ENCODE measurements around the gene SIK3. TPM values are rescaled to one million over a fixed set of nuclear protein-coding genes. Genes with fewer than 3 reads are reported as not detected.
"Not testable (repeated sequence)": the region's sequence is repeated elsewhere in the genome, so short reads cannot be mapped to it uniquely, and the experiment has no call there.

Gene SIK3
- total RNA-seq, 1 donor from 2014 or later, result 19.5 TPM

DNA sequence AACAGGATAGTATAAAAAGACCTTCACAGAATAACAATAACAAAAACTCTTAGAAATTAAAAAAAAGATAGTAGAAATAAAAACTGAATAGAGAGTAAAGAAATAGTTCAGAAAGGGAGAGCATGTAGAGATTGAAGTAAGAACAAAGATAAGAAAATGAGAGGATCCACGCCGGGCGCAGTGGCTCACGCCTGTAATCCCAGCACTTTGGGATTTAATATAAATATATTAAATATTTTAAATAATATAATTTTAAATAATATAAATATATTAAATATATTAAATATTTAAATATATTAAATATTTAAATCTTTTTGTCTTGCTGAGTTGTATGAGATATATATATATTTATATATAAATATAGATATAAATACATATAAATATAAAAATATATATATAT, 286.1 kb downstream of the SIK3 start:
- no peaks in the 10 kb centered on the region for H3K27me3 Mint-ChIP-seq (ENCODE audit: low read depth)
- H3K36me3 Mint-ChIP-seq (ENCODE audit: low read depth), result no peaks in the 10 kb centered on the region
- DNase-seq (ENCODE audit: low spot score), result no peak
- no peaks in the 10 kb centered on the region for H3K4me1 Mint-ChIP-seq (ENCODE audit: low read depth)
- TF ChIP-seq, protein P1, sequence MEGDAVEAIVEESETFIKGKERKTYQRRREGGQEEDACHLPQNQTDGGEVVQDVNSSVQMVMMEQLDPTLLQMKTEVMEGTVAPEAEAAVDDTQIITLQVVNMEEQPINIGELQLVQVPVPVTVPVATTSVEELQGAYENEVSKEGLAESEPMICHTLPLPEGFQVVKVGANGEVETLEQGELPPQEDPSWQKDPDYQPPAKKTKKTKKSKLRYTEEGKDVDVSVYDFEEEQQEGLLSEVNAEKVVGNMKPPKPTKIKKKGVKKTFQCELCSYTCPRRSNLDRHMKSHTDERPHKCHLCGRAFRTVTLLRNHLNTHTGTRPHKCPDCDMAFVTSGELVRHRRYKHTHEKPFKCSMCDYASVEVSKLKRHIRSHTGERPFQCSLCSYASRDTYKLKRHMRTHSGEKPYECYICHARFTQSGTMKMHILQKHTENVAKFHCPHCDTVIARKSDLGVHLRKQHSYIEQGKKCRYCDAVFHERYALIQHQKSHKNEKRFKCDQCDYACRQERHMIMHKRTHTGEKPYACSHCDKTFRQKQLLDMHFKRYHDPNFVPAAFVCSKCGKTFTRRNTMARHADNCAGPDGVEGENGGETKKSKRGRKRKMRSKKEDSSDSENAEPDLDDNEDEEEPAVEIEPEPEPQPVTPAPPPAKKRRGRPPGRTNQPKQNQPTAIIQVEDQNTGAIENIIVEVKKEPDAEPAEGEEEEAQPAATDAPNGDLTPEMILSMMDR (IDR thresholded peaks at IDR 0.05), result no peak
- peaks cover 3% of the 10 kb centered on the region for H3K9me3 Mint-ChIP-seq (ENCODE audit: low read depth)
- H3K4me3 Mint-ChIP-seq (ENCODE audit: unreplicated experiment), result no peak overlapping the region
- no peak overlapping the region for H3K27ac Mint-ChIP-seq (ENCODE audit: unreplicated experiment)

DNA sequence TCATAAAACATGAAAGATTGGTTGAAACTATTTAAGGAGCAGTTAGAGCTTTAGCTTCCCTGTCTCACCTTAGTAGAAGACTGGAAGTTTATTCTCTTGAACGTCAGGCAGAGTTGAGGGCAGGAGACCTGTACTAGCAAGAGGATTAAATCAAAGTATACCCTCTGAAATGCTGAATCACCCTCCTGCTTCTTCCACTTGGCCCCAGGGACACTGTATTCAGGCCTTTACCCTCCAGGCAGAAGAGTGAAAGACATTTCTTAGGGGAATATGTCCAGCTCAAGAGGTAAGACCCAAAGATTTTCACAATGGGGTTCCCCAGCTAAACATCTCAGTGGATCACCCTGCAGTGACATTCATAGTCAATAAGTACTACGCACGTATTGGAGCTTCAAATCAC, 287.0 kb downstream of the SIK3 start:
- H3K36me3 Mint-ChIP-seq (ENCODE audit: low read depth), result no peaks in the 10 kb centered on the region
- no peak overlapping the region for H3K27ac Mint-ChIP-seq (ENCODE audit: unreplicated experiment)
- H3K4me1 Mint-ChIP-seq (ENCODE audit: low read depth), result no peaks in the 10 kb centered on the region
- no peak overlapping the region for H3K4me3 Mint-ChIP-seq (ENCODE audit: unreplicated experiment)
- no peaks in the 10 kb centered on the region for H3K27me3 Mint-ChIP-seq (ENCODE audit: low read depth)
- H3K9me3 Mint-ChIP-seq (ENCODE audit: low read depth), result peaks cover 3% of the 10 kb centered on the region
- TF ChIP-seq, protein P1 (IDR thresholded peaks at IDR 0.05), result no peak
- DNase-seq (ENCODE audit: low spot score), result no peak

DNA sequence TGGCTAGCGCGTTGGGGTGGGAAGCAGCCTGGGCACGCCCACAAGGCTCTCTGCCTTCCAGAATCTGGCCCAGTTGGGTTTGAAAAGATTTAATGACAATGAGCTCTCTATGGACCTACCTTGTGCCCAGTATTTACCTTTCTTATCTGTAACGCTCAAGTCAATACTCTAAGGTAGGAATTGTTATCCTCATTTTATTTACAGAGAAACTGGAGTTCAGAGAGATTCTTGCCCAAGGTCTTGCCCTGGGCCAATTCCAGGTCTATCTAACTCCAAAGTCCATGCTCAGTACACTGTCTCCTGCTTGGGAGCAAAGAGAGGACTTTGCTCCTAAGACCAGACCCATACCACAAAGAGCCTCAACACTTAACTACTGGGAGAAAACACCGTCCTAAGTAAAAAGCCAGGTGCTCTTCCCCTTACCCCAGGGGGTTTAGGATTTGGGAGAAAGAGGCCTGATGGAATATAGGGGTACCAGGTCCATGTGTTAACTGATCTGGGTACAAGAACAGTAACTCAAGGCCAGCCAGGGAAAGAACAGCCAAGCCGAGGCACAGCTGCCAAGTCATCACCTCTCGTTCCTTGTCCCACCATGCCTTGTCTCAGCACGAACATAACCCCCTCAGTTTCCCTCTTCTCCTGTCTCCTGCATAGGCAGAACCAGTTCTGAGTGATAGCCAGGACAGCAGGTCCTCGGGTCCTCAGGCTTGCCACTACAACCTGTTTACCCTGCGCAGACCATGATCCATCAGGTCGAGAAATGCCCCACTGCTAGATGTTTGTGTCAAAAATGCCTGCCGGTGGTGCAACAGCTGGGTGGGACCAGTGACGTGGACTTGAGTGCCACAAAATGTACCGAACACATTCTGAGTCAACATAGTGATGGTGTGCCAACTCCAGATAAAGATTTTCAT, 289.7 kb downstream of the SIK3 start:
- TF ChIP-seq, protein P1 (IDR thresholded peaks at IDR 0.05), result no peak
- Mint-ChIP-seq H3K36me3 (ENCODE audit: low read depth) (no peaks in the 10 kb centered on the region), H3K27ac (ENCODE audit: unreplicated experiment) (no peak overlapping the region), H3K4me1 (ENCODE audit: low read depth) (no peaks in the 10 kb centered on the region), H3K27me3 (ENCODE audit: low read depth) (peaks cover 4% of the 10 kb centered on the region), H3K4me3 (ENCODE audit: unreplicated experiment) (no peak overlapping the region), H3K9me3 (ENCODE audit: low read depth) (peaks cover 3% of the 10 kb centered on the region)
- no peak for DNase-seq (ENCODE audit: low spot score)

DNA sequence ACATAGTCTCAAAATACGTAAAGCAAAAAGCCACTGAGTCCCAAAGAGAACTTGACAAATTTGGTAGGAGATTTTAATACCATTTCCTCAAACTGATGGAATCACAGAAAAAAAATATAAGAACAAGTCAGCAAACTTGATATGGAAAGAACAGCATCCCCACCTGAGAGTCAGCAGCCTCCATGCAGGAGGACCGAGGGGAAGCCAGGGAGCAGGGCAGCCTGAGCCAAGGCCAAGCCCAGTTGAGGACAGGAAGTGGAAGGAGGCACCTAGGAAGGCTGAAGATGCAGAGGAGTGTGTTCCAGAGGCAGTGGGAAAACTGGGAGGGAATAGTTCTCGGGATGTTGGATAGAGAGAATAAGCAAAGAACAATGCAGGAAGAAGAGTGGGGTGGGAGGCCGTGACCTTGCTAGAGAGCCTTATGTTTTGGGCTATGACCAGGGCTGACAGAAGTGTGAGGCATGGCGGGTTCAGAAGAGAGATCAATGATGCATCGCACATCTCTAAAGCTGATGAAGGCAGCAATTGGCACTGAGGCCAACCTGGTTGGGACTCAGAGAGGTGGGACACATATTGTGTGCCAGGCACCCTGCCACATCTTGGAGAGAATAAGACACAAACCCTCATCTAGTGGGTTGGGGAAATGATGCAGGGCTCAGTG, 290.5 kb downstream of the SIK3 start:
- Mint-ChIP-seq H3K27me3 (ENCODE audit: low read depth) (peaks cover 6% of the 10 kb centered on the region), H3K36me3 (ENCODE audit: low read depth) (no peaks in the 10 kb centered on the region), H3K4me3 (ENCODE audit: unreplicated experiment) (no peak overlapping the region), H3K9me3 (ENCODE audit: low read depth) (no peaks in the 10 kb centered on the region), H3K4me1 (ENCODE audit: low read depth) (no peaks in the 10 kb centered on the region), H3K27ac (ENCODE audit: unreplicated experiment) (no peak overlapping the region)
- no peak for DNase-seq (ENCODE audit: low spot score)
- TF ChIP-seq, protein P1 (IDR thresholded peaks at IDR 0.05), result no peak

DNA sequence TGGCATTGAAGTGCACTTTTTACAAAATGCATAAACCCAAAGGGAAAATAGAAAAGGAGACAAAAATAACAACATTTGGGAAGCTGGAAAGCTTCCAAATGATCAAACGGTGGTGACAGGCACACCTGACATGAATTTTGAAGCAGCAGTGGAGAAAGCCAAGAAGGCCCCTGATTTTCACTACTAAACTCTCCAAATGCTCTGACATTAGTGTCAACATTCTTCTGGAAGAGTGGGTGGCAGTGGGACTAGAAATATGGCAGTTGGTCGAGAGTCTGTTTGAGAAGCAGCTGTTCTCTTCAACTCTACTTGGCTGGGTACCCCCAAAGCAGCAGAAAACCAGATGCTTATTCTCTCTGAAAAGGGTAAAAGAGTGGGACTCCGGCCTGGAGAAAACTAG, 294.2 kb downstream of the SIK3 start:
- DNase-seq (ENCODE audit: low spot score), result no peak
- no peaks in the 10 kb centered on the region for H3K9me3 Mint-ChIP-seq (ENCODE audit: low read depth)
- no peaks in the 10 kb centered on the region for H3K4me1 Mint-ChIP-seq (ENCODE audit: low read depth)
- TF ChIP-seq, protein P1 (IDR thresholded peaks at IDR 0.05), result no peak
- H3K27me3 Mint-ChIP-seq (ENCODE audit: low read depth), result peaks cover 18% of the 10 kb centered on the region
- no peak overlapping the region for H3K4me3 Mint-ChIP-seq (ENCODE audit: unreplicated experiment)
- H3K36me3 Mint-ChIP-seq (ENCODE audit: low read depth), result no peaks in the 10 kb centered on the region
- no peak overlapping the region for H3K27ac Mint-ChIP-seq (ENCODE audit: unreplicated experiment)

DNA sequence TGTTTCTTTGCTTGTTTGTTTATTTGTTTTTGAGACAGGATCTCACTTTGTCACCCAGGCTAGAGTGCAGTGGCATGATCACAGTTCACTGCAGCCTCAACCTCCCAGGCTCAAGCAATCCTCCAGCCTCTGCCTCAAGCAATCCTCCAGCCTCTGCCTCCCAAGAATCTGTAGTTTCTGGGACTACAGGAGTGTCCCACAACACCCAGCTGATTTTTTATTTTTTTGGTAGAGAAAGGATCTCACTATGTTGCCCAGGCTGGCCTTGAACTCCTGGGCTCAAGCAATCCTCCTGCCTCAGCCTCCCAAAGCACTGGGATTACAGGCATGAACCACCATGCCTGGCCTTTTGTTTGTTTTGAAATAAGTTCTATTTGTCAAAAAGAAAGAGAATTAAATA, 296.6 kb downstream of the SIK3 start:
- DNase-seq (ENCODE audit: low spot score); H3K36me3 Mint-ChIP-seq (ENCODE audit: low read depth); H3K4me3 Mint-ChIP-seq (ENCODE audit: unreplicated experiment); H3K9me3 Mint-ChIP-seq (ENCODE audit: low read depth); H3K4me1 Mint-ChIP-seq (ENCODE audit: low read depth); H3K27ac Mint-ChIP-seq (ENCODE audit: unreplicated experiment): not testable (repeated sequence)
- H3K27me3 Mint-ChIP-seq (ENCODE audit: low read depth), result peaks cover 18% of the 10 kb centered on the region

Measured in chondrocyte (in vitro differentiated cells).